WTC11 (cell line): ENCODE data around the gene POFUT2. TPM values are rescaled to one million over a fixed set of nuclear protein-coding genes. Genes with fewer than 3 reads are reported as not detected.

ENCODE experiments used
- ATAC-seq: fragments of 200-7000 bp; cut with Tn5 transposase; 2 replicates; pipeline ENCODE4 v1.10.0; 2021; ENCODE audit warnings: mild to moderate bottlenecking, moderate library complexity
- CTCF ChIA-PET: fragments of 300-600 bp; sonication (Branson Sonifier 250); formaldehyde crosslinking; loops from one replicate; lab custom pipeline; 2021; ENCODE audit warnings: antibody characterized with exemption; lab: Charles Lee
- POLR2A ChIA-PET: fragments of 350-600 bp; sonication (Branson Sonifier 250); formaldehyde crosslinking; loops from one replicate; lab custom pipeline; 2021; ENCODE audit warnings: antibody characterized with exemption; lab: Charles Lee
- DNase-seq: peaks from one replicate; pipeline ENCODE4 v3.0.0; 2021; ENCODE audit warnings: low spot score
- H3K27ac Mint-ChIP-seq: 2 replicates; pipeline ENCODE4 v1.8.0; 2021; ENCODE audit warnings: mixed read lengths
- H3K27me3 Mint-ChIP-seq: 2 replicates; pipeline ENCODE4 v1.8.0; 2021; ENCODE audit warnings: low read depth, mild to moderate bottlenecking, moderate library complexity, mixed read lengths
- H3K36me3 Mint-ChIP-seq: 2 replicates; pipeline ENCODE4 v1.8.0; 2021; ENCODE audit warnings: mixed read lengths
- H3K4me1 Mint-ChIP-seq: 2 replicates; pipeline ENCODE4 v1.8.0; 2022; ENCODE audit warnings: mixed read lengths
- H3K4me3 Mint-ChIP-seq: 2 replicates; pipeline ENCODE4 v1.8.0; 2021; ENCODE audit warnings: mild to moderate bottlenecking, moderate library complexity, mixed read lengths
- H3K9me3 Mint-ChIP-seq: 2 replicates; pipeline ENCODE4 v1.8.0; 2021; ENCODE audit warnings: mixed read lengths
- FOXJ3 ChIP-seq: sonication (generic); formaldehyde crosslinking; IDR thresholded peaks from 2 replicates; pipeline ENCODE4 v1.9.0; 2021; ENCODE audit warnings: missing genetic modification reagents, mild to moderate bottlenecking, borderline replicate concordance
- FOXP1 ChIP-seq: sonication (generic); formaldehyde crosslinking; IDR thresholded peaks from 2 replicates; pipeline ENCODE4 v1.8.0; 2022; ENCODE audit warnings: missing genetic modification reagents, mild to moderate bottlenecking, moderate library complexity, borderline replicate concordance
- GABPB1 ChIP-seq: sonication (generic); formaldehyde crosslinking; IDR thresholded peaks from 2 replicates; pipeline ENCODE4 v1.8.1; 2023; ENCODE audit warnings: mild to moderate bottlenecking, missing genetic modification reagents
- GRHL2 ChIP-seq: fragments of 250-450 bp; sonication (Bioruptor Pico); IDR thresholded peaks from 2 replicates; pipeline ENCODE4 v1.8.0; 2022; ENCODE audit warnings: mild to moderate bottlenecking, moderate library complexity; ENCODE audit not compliant: insufficient replicate concordance, severe bottlenecking
- MYBL2 ChIP-seq: sonication (generic); formaldehyde crosslinking; IDR thresholded peaks from 2 replicates; pipeline ENCODE4 v1.8.1; 2023; ENCODE audit warnings: mild to moderate bottlenecking, moderate library complexity, missing genetic modification reagents
- NFATC4 ChIP-seq: fragments of 250-450 bp; sonication (Bioruptor Pico); IDR thresholded peaks from 2 replicates; pipeline ENCODE4 v1.9.0; 2021; ENCODE audit warnings: mild to moderate bottlenecking
- NFE2L1 ChIP-seq: sonication (generic); formaldehyde crosslinking; IDR thresholded peaks from 2 replicates; pipeline ENCODE4 v1.8.1; 2023; ENCODE audit warnings: missing genetic modification reagents
- RELA ChIP-seq: sonication (generic); formaldehyde crosslinking; IDR thresholded peaks from 2 replicates; pipeline ENCODE4 v1.8.1; 2022; ENCODE audit warnings: missing genetic modification reagents, mild to moderate bottlenecking, borderline replicate concordance
- SMAD3 ChIP-seq: sonication (generic); formaldehyde crosslinking; IDR thresholded peaks from 2 replicates; pipeline ENCODE4 v1.8.0; 2022; ENCODE audit warnings: missing genetic modification reagents, mild to moderate bottlenecking, borderline replicate concordance
- SOX15 ChIP-seq: fragments of 250-450 bp; sonication (Bioruptor Pico); IDR thresholded peaks from 2 replicates; pipeline ENCODE4 v1.9.0; 2021; ENCODE audit warnings: mild to moderate bottlenecking
- TEAD4 ChIP-seq: sonication (generic); formaldehyde crosslinking; IDR thresholded peaks from 2 replicates; pipeline ENCODE4 v1.8.0; 2022; ENCODE audit warnings: mild to moderate bottlenecking, missing genetic modification reagents
- TP53 ChIP-seq: sonication (generic); formaldehyde crosslinking; IDR thresholded peaks from 2 replicates; pipeline ENCODE4 v1.8.1; 2023; ENCODE audit warnings: mild to moderate bottlenecking, missing genetic modification reagents
- ZNF121 ChIP-seq: sonication (generic); formaldehyde crosslinking; IDR thresholded peaks from 2 replicates; pipeline ENCODE4 v1.8.0; 2023; ENCODE audit warnings: missing genetic modification reagents
- ZNF232 ChIP-seq: sonication (generic); formaldehyde crosslinking; IDR thresholded peaks from 2 replicates; pipeline ENCODE4 v1.8.0; 2022; ENCODE audit warnings: mild to moderate bottlenecking, missing genetic modification reagents
- total RNA-seq: library from RNA; stranded (reverse); gene quantifications from 3 replicates; pipeline ENCODE4 v1.2.3, GENCODE V29; 2021
- TF ChIP-seq, protein P1 (sequence below): sonication (generic); formaldehyde crosslinking; IDR thresholded peaks from 2 replicates; pipeline ENCODE4 v1.8.0; 2022; ENCODE audit warnings: mild to moderate bottlenecking, missing genetic modification reagents
- TF ChIP-seq, protein P2 (sequence below): sonication (generic); formaldehyde crosslinking; IDR thresholded peaks from 2 replicates; pipeline ENCODE4 v1.8.0; 2023; ENCODE audit warnings: missing genetic modification reagents, mild to moderate bottlenecking, borderline replicate concordance
- TF ChIP-seq, protein P3 (sequence below): sonication (generic); formaldehyde crosslinking; IDR thresholded peaks from 2 replicates; pipeline ENCODE4 v1.8.0; 2022; ENCODE audit warnings: mild to moderate bottlenecking, missing genetic modification reagents
- TF ChIP-seq, protein P4 (sequence below): sonication (generic); formaldehyde crosslinking; IDR thresholded peaks from 2 replicates; pipeline ENCODE4 v1.8.1; 2023; ENCODE audit warnings: mild to moderate bottlenecking, moderate library complexity, missing genetic modification reagents

Gene POFUT2
- total RNA-seq, 1 experiment from 2014 or later, result 39.7 TPM

DNA sequence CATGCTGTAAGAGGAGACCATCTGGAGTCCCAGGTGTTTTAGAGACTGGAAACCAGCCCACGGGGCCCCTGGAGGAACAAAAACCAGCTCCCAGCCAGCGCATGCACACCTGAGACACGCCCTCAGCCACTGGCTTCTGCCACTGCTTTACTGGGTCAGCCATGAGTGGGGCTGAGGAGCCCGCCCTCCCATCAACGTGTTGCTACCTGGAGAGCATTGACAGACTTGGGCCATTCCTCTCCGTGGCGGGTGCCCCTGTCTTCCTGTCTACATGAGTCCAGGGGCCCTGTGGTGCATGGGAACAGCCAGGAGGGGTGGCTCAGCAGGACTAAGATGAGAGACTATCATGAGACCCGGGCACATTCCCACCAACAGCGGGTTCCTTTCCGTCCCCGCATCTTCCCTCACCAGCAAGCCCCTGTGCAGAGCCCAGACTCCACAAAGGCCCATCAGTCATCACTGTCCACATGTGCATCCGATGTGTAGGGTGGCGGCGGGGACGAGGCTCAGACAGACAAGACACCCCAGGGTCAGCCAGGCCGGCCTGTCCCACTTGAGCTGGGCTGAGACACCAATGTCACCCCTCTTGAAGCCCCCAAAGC lies 45.4 kb upstream of the POFUT2 start:
- no peaks in the 10 kb centered on the region; the same call in none of the 2 replicates for H3K27me3 Mint-ChIP-seq
- H3K4me3 Mint-ChIP-seq, result no peak overlapping the region
- no peak overlapping the region for H3K27ac Mint-ChIP-seq
- H3K36me3 Mint-ChIP-seq, result no peaks in the 10 kb centered on the region
- DNase-seq (no peak), ATAC-seq (no peak)
- TF ChIP-seq TEAD4, result no peak
- TF ChIP-seq, protein P1, sequence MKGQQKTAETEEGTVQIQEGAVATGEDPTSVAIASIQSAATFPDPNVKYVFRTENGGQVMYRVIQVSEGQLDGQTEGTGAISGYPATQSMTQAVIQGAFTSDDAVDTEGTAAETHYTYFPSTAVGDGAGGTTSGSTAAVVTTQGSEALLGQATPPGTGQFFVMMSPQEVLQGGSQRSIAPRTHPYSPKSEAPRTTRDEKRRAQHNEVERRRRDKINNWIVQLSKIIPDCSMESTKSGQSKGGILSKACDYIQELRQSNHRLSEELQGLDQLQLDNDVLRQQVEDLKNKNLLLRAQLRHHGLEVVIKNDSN (CRISPR knock-in tag), result no peak
- no peak for TF ChIP-seq GABPB1 (CRISPR knock-in tag)
- no peak for TF ChIP-seq GRHL2 (CRISPR knock-in tag)
- TF ChIP-seq, protein P2, sequence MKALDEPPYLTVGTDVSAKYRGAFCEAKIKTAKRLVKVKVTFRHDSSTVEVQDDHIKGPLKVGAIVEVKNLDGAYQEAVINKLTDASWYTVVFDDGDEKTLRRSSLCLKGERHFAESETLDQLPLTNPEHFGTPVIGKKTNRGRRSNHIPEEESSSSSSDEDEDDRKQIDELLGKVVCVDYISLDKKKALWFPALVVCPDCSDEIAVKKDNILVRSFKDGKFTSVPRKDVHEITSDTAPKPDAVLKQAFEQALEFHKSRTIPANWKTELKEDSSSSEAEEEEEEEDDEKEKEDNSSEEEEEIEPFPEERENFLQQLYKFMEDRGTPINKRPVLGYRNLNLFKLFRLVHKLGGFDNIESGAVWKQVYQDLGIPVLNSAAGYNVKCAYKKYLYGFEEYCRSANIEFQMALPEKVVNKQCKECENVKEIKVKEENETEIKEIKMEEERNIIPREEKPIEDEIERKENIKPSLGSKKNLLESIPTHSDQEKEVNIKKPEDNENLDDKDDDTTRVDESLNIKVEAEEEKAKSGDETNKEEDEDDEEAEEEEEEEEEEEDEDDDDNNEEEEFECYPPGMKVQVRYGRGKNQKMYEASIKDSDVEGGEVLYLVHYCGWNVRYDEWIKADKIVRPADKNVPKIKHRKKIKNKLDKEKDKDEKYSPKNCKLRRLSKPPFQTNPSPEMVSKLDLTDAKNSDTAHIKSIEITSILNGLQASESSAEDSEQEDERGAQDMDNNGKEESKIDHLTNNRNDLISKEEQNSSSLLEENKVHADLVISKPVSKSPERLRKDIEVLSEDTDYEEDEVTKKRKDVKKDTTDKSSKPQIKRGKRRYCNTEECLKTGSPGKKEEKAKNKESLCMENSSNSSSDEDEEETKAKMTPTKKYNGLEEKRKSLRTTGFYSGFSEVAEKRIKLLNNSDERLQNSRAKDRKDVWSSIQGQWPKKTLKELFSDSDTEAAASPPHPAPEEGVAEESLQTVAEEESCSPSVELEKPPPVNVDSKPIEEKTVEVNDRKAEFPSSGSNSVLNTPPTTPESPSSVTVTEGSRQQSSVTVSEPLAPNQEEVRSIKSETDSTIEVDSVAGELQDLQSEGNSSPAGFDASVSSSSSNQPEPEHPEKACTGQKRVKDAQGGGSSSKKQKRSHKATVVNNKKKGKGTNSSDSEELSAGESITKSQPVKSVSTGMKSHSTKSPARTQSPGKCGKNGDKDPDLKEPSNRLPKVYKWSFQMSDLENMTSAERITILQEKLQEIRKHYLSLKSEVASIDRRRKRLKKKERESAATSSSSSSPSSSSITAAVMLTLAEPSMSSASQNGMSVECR (CRISPR knock-in tag), result no peak
- TF ChIP-seq FOXP1 (CRISPR knock-in tag), result no peak
- no peak for TF ChIP-seq RELA
- no peak for TF ChIP-seq ZNF232 (CRISPR knock-in tag)
- no peak for TF ChIP-seq SMAD3 (CRISPR knock-in tag)
- TF ChIP-seq, protein P3, sequence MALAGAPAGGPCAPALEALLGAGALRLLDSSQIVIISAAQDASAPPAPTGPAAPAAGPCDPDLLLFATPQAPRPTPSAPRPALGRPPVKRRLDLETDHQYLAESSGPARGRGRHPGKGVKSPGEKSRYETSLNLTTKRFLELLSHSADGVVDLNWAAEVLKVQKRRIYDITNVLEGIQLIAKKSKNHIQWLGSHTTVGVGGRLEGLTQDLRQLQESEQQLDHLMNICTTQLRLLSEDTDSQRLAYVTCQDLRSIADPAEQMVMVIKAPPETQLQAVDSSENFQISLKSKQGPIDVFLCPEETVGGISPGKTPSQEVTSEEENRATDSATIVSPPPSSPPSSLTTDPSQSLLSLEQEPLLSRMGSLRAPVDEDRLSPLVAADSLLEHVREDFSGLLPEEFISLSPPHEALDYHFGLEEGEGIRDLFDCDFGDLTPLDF (CRISPR knock-in tag), result no peak
- TF ChIP-seq NFATC4 (CRISPR knock-in tag), result no peak
- TF ChIP-seq MYBL2 (CRISPR knock-in tag), result no peak
- no peak for TF ChIP-seq TP53
- no peak for TF ChIP-seq ZNF121 (CRISPR knock-in tag)
- CTCF ChIA-PET, result interaction anchor here (1.7 to 1.9 kb wide), 2 partner anchors 9 to 24 kb away, joined by 5 to 8 read pairs; no protein-coding TSS in a partner anchor
- POLR2A ChIA-PET, result no interaction called here
- H3K9me3 Mint-ChIP-seq, result no peaks in the 10 kb centered on the region
- peaks cover 28% of the 10 kb centered on the region for H3K4me1 Mint-ChIP-seq

DNA sequence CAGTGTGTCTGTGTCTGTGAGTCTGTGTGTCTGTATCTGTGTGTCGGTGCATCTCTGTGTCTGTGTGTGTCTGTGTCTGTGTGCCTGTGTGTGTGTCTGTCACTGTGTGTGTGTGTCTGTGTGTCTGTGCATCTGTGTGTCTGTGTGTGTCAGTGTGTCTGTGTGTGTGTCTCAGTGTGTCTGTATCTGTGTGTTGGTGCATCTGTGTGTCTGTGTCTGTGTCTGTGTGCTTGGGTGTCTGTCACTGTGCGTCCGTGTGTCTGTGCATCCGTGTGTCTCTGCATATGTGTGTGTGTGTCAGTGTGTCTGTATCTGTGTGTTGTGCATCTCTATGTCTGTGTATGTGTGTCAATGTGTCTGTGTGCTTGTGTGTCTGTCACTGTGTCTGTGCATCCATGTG lies 44.7 kb upstream of the POFUT2 start:
- H3K4me1 Mint-ChIP-seq, result peaks cover 28% of the 10 kb centered on the region
- DNase-seq (no peak), ATAC-seq (no peak)
- no peaks in the 10 kb centered on the region; the same call in none of the 2 replicates for H3K27me3 Mint-ChIP-seq
- H3K9me3 Mint-ChIP-seq, result no peaks in the 10 kb centered on the region
- POLR2A ChIA-PET, result no interaction called here
- H3K36me3 Mint-ChIP-seq, result no peaks in the 10 kb centered on the region
- peak overlapping the region; percentile 24 for H3K27ac Mint-ChIP-seq
- H3K4me3 Mint-ChIP-seq, result no peak overlapping the region
- TF ChIP-seq SOX15 (CRISPR knock-in tag), result no peak
- TF ChIP-seq FOXJ3 (CRISPR knock-in tag), result no peak
- TF ChIP-seq, protein P4, sequence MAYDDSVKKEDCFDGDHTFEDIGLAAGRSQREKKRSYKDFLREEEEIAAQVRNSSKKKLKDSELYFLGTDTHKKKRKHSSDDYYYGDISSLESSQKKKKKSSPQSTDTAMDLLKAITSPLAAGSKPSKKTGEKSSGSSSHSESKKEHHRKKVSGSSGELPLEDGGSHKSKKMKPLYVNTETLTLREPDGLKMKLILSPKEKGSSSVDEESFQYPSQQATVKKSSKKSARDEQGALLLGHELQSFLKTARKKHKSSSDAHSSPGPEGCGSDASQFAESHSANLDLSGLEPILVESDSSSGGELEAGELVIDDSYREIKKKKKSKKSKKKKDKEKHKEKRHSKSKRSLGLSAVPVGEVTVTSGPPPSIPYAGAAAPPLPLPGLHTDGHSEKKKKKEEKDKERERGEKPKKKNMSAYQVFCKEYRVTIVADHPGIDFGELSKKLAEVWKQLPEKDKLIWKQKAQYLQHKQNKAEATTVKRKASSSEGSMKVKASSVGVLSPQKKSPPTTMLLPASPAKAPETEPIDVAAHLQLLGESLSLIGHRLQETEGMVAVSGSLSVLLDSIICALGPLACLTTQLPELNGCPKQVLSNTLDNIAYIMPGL, result no peak
- peak; percentile 49; the same call in 1 of the 2 replicates for TF ChIP-seq NFE2L1 (CRISPR knock-in tag)
- CTCF ChIA-PET, result no interaction called here
